ENCODE data around the gene ABCB1. TPM values are rescaled to one million over a fixed set of nuclear protein-coding genes. Genes with fewer than 3 reads are reported as not detected.

Gene ABCB1
- total and polyA plus RNA-seq, 2 of the 8 experiments (the other 6 are each of a cell fraction or from before 2014, with no cell fraction given) = 0.51 to 1.2 TPM

GRCh38 chr7:87545760-87546159 lies 54.9 kb downstream of the ABCB1 start:
- Histone ChIP-seq H3K79me1 (ENCODE audit: low read depth, low read length) (no peaks in the 10 kb centered on the region), H4K91ac (replicated peaks; ENCODE audit: insufficient read length, low read length) (no peak overlapping the region), H3K79me2 (ENCODE audit: control insufficient read depth in 1 of 2, insufficient read depth in 2 of 2, low read length in 2 of 2) (no peaks in the 10 kb centered on the region), H3K27ac (ENCODE audit: low read depth, low read length) (no peak overlapping the region), H3K9me3 (ENCODE audit: insufficient read depth in 2 of 2, low read depth in 1 of 2, low read length in 1 of 2) (no peaks in the 10 kb centered on the region), H4K5ac (ENCODE audit: insufficient read length, low read depth, low read length) (no peak overlapping the region), H3K4ac (replicated peaks; ENCODE audit: insufficient read length, low read depth, low read length) (no peak overlapping the region), H2BK20ac (ENCODE audit: low read length) (no peak overlapping the region), H2BK12ac (ENCODE audit: low read depth, low read length) (no peak overlapping the region), H2BK5ac (ENCODE audit: low read depth, low read length) (no peak overlapping the region), H3K56ac (replicated peaks; ENCODE audit: insufficient read length, low read depth, low read length) (no peak overlapping the region), H4K20me1 (replicated peaks in 1 of 2; ENCODE audit: control insufficient read depth in 1 of 2, insufficient read depth in 2 of 2, low read length in 2 of 2) (no peaks in the 10 kb centered on the region), H3K4me2 (ENCODE audit: insufficient read depth in 1 of 2, low read depth in 2 of 2, low read length in 2 of 2) (no peak overlapping the region), H3K9ac (replicated peaks in 1 of 4; ENCODE audit: extremely low read depth in 1 of 4, low read depth in 3 of 4, low read length in 3 of 4) (no peak overlapping the region), H3K14ac (ENCODE audit: insufficient read length) (no peak overlapping the region), H3K4me1 (replicated peaks in 1 of 4; ENCODE audit: control insufficient read depth in 3 of 4, insufficient read depth in 4 of 4, low read length in 3 of 4) (no peaks in the 10 kb centered on the region; a peak in 1 of 7 replicates), H2AFZ (ENCODE audit: low read length) (no peak overlapping the region), H3K23ac (ENCODE audit: insufficient read length) (no peak overlapping the region), H3K4me3 (ENCODE audit: extremely low read depth in 1 of 4, insufficient read depth in 2 of 4, low read depth in 3 of 4, low read length in 4 of 4) (no peak overlapping the region), H2AK5ac (ENCODE audit: low read depth, low read length) (no peak overlapping the region), H4K8ac (ENCODE audit: extremely low read depth, insufficient read depth, low read length) (no peak overlapping the region), H2BK120ac (replicated peaks; ENCODE audit: low read depth, low read length) (no peak overlapping the region), H3K36me3 (ENCODE audit: control insufficient read depth in 2 of 4, insufficient read depth in 4 of 4, low read length in 3 of 4) (no peaks in the 10 kb centered on the region), H3K23me2 (ENCODE audit: low read depth, low read length) (no peaks in the 10 kb centered on the region), H2BK15ac (ENCODE audit: low read length) (no peak overlapping the region), H3K27me3 (replicated peaks in 1 of 4; ENCODE audit: control insufficient read depth in 3 of 4, extremely low read depth in 1 of 4, insufficient read depth in 3 of 4, low read length in 3 of 4) (no peaks in the 10 kb centered on the region), H3K18ac (ENCODE audit: extremely low read depth, low read length) (no peak overlapping the region)
- CTCF ChIA-PET (ENCODE audit: partially characterized antibody) = no interaction called here
- DNase-seq (ENCODE audit: low read depth in 1 of 2, low spot score in 2 of 2) = no peak
- WGBS, 2 experiments (ENCODE audit: extremely low coverage in 1 of 2, insufficient coverage in 1 of 2, insufficient read length in 1 of 2, insufficient replicate concordance in 2 of 2, low coverage in 1 of 2, low lambda C conversion rate in 2 of 2, missing lambda C conversion rate in 1 of 2) = 96% methylated on average over 6 of the region's 6 CpGs; no CpG with 5 or more reads in 1 of the 2 experiments
- POLR2A ChIA-PET (ENCODE audit: partially characterized antibody) = no interaction called here
- FAIRE-seq = no peak
- TF ChIP-seq CHD2 (IDR thresholded peaks at IDR 0.05; ENCODE audit: low read length) = no peak
- no peak for TF ChIP-seq CREB1 (IDR thresholded peaks at IDR 0.05)
- no peak for TF ChIP-seq RBBP5 (IDR thresholded peaks at IDR 0.05; ENCODE audit: borderline replicate concordance, low read depth, low read length)
- TF ChIP-seq GTF2F1 (IDR thresholded peaks at IDR 0.05; ENCODE audit: borderline replicate concordance, low read depth, low read length) = no peak
- TF ChIP-seq JUN (IDR thresholded peaks at IDR 0.05; ENCODE audit: low read depth, low read length) = no peak
- no peak for TF ChIP-seq RXRA (IDR thresholded peaks at IDR 0.05; ENCODE audit: insufficient read depth, low read depth, low read length)
- TF ChIP-seq EZH2 (IDR thresholded peaks at IDR 0.05; ENCODE audit: low read depth, low read length, severe bottlenecking) = no peak
- no peak for TF ChIP-seq CEBPB (IDR thresholded peaks at IDR 0.05; ENCODE audit: low read depth, low read length)
- no peak for TF ChIP-seq TAF1 (IDR thresholded peaks at IDR 0.05; ENCODE audit: low read depth, low read length)
- no peak for TF ChIP-seq SP2 (IDR thresholded peaks at IDR 0.05; ENCODE audit: low read length)
- TF ChIP-seq POLR2A (IDR thresholded peaks at IDR 0.05; ENCODE audit: control extremely low read depth in 1 of 2, low read depth in 2 of 2, low read length in 2 of 2) = no peak
- TF ChIP-seq HDAC6 (IDR thresholded peaks at IDR 0.05; ENCODE audit: low read depth, low read length) = no peak
- TF ChIP-seq ZNF274 (IDR thresholded peaks at IDR 0.05; ENCODE audit: borderline replicate concordance, extremely low read depth, low read length) = no peak
- TF ChIP-seq ATF2 (IDR thresholded peaks at IDR 0.05; ENCODE audit: low read length) = no peak
